ENCODE data around the gene SFXN5.

SFXN5 gene

GRCh38 chr2:73053316-73054114 lies 18.0 kb downstream of the SFXN5 start:
- DNase-seq (ENCODE audit: low read depth in 2 of 2), result no peak

- DNase-seq (ENCODE audit: low read depth in 2 of 2), result no peak
Measured at GRCh38 chr2:73050121-73050545, 21.4 kb downstream of the SFXN5 start.

- no peak for DNase-seq (ENCODE audit: low read depth in 2 of 2)
Measured at GRCh38 chr2:73043929-73044832, 27.3 kb downstream of the SFXN5 start.

GRCh38 chr2:73043276-73043675 lies 28.2 kb downstream of the SFXN5 start:
- no peak for DNase-seq (ENCODE audit: low read depth in 2 of 2)

- DNase-seq (ENCODE audit: low read depth in 2 of 2), result no peak
Measured at GRCh38 chr2:73037947-73038585, 33.4 kb downstream of the SFXN5 start.

GRCh38 chr2:73036766-73037165 lies 34.7 kb downstream of the SFXN5 start:
- no peak for DNase-seq (ENCODE audit: low read depth in 2 of 2)

- no peak for DNase-seq (ENCODE audit: low read depth in 2 of 2)
Measured at GRCh38 chr2:73035899-73036711, 35.4 kb downstream of the SFXN5 start.

- DNase-seq (ENCODE audit: low read depth in 2 of 2), result no peak
Measured at GRCh38 chr2:73034661-73035375, 36.7 kb downstream of the SFXN5 start.

- no peak for DNase-seq (ENCODE audit: low read depth in 2 of 2)
Measured at GRCh38 chr2:73033766-73034381, 37.6 kb downstream of the SFXN5 start.

- DNase-seq (ENCODE audit: low read depth in 2 of 2), result no peak
Measured at GRCh38 chr2:73033142-73033765, 38.3 kb downstream of the SFXN5 start.

- no peak for DNase-seq (ENCODE audit: low read depth in 2 of 2)
Measured at GRCh38 chr2:73032702-73033097, 38.8 kb downstream of the SFXN5 start.

GRCh38 chr2:73031725-73032701 lies 39.5 kb downstream of the SFXN5 start:
- no peak for DNase-seq (ENCODE audit: low read depth in 2 of 2)

GRCh38 chr2:73031095-73031678 lies 40.3 kb downstream of the SFXN5 start:
- no peak for DNase-seq (ENCODE audit: low read depth in 2 of 2)

GRCh38 chr2:73028841-73029240 lies 42.7 kb downstream of the SFXN5 start:
- no peak for DNase-seq (ENCODE audit: low read depth in 2 of 2)

- DNase-seq (ENCODE audit: low read depth in 2 of 2), result no peak
Measured at GRCh38 chr2:73027340-73027739, 44.2 kb downstream of the SFXN5 start.

- no peak for DNase-seq (ENCODE audit: low read depth in 2 of 2)
Measured at GRCh38 chr2:73023497-73023896, 48.0 kb downstream of the SFXN5 start.

GRCh38 chr2:73022024-73022568 lies 49.4 kb downstream of the SFXN5 start:
- DNase-seq (ENCODE audit: low read depth in 2 of 2), result no peak
